MM.1S (cell line): Measurements from ENCODE around the gene SLC39A9.

Source experiments
- CTCF ChIP-seq: fragments of 300-600 bp; sonication (generic); IDR thresholded peaks from 2 replicates; pipeline ENCODE4 v1.5.1; 2016; ENCODE audit warnings: antibody characterized with exemption, low read length, mixed read lengths
- EZH2 ChIP-seq: fragments of 300-600 bp; sonication (generic); optimal IDR thresholded peaks from 2 replicates; pipeline ENCODE3; 2017; ENCODE audit warnings: low read depth, mild to moderate bottlenecking, antibody characterized with exemption, low read length, mixed read lengths

GRCh38 chr14:69490219-69490918, 91.9 kb downstream of the SLC39A9 start:
- TF ChIP-seq CTCF (no peak), EZH2 (no peak)
